ENCODE measurements around the gene TPCN2. TPM values are rescaled to one million over a fixed set of nuclear protein-coding genes. Genes with fewer than 3 reads are reported as not detected.

The TPCN2 gene
- total RNA-seq, 4 donors from 2014 or later: 27.1 to 36.1 (median 31.3) TPM

- TF ChIP-seq CTCF (IDR thresholded peaks at IDR 0.05): no peak
- no peak for TF ChIP-seq EP300 (IDR thresholded peaks at IDR 0.05)
- no peak for TF ChIP-seq POLR2A (IDR thresholded peaks at IDR 0.05)
- Histone ChIP-seq H3K27ac (peak overlapping the region; percentile 59 to 94 (median 82)), H3K9me3 (peaks cover 0 to 2% (median under 1%) of the 10 kb centered on the region in 4 donors), H3K4me1 (peaks cover 0 to 63% (median 47%) of the 10 kb centered on the region in 4 donors), H3K27me3 (no peaks in the 10 kb centered on the region), H3K4me3 (no peak overlapping the region), H3K36me3 (no peaks in the 10 kb centered on the region)
- WGBS, 2 donors: 48 to 80% methylated on average over 10 to 14 of the region's 15 CpGs
- no peak for DNase-seq (ENCODE audit: low spot score in 2 of 2)
These were observed 109.1 kb downstream of the TPCN2 start for GRCh38 chr11:69157822-69158231.

- peak overlapping the region; percentile 59 to 94 (median 82) for H3K27ac ChIP-seq
These were observed 109.8 kb downstream of the TPCN2 start for GRCh38 chr11:69158301-69159149.

GRCh38 chr11:69159150-69159852 is 110.6 kb downstream of the TPCN2 start:
- Histone ChIP-seq H3K27me3 (no peaks in the 10 kb centered on the region), H3K27ac (peak overlapping the region in 3 of 4 donors; percentile 59 to 94 (median 92)), H3K4me3 (no peak overlapping the region), H3K9me3 (peaks cover 0 to 16% (median 6%) of the 10 kb centered on the region in 4 donors), H3K4me1 (peaks cover 0 to 48% (median 38%) of the 10 kb centered on the region in 4 donors), H3K36me3 (peaks cover 0 to under 1% (median 0%) of the 10 kb centered on the region in 3 donors)
- 92 to 96% methylated on average over 19 of the region's 19 CpGs for WGBS, 2 donors
- DNase-seq (ENCODE audit: low spot score in 2 of 2): no peak
- no peak for TF ChIP-seq POLR2A (IDR thresholded peaks at IDR 0.05)
- no peak for TF ChIP-seq CTCF (IDR thresholded peaks at IDR 0.05)
- TF ChIP-seq EP300 (IDR thresholded peaks at IDR 0.05): no peak

More at GRCh38 chr11:69158301-69159149, 109.8 kb downstream of the TPCN2 start:
- Histone ChIP-seq H3K9me3 (peaks cover 0 to 8% (median 4%) of the 10 kb centered on the region in 4 donors), H3K27me3 (no peaks in the 10 kb centered on the region), H3K4me1 (peaks cover 0 to 56% (median 42%) of the 10 kb centered on the region in 4 donors), H3K4me3 (no peak overlapping the region), H3K36me3 (no peaks in the 10 kb centered on the region)
- DNase-seq (ENCODE audit: low spot score in 2 of 2): no peak
- 52 to 57% methylated on average over 17 to 21 of the region's 21 CpGs for WGBS, 2 donors
- TF ChIP-seq CTCF (IDR thresholded peaks at IDR 0.05) (no peak), EP300 (IDR thresholded peaks at IDR 0.05) (peak in 1 of 2 donors; percentile 11), POLR2A (IDR thresholded peaks at IDR 0.05) (no peak)

- TF ChIP-seq POLR2A (IDR thresholded peaks at IDR 0.05): no peak
- no peak for TF ChIP-seq CTCF (IDR thresholded peaks at IDR 0.05)
- no peak for TF ChIP-seq EP300 (IDR thresholded peaks at IDR 0.05)
- Histone ChIP-seq H3K27me3 (no peaks in the 10 kb centered on the region), H3K36me3 (peaks cover 0 to 3% (median 0%) of the 10 kb centered on the region in 3 donors), H3K4me1 (peaks cover 0 to 38% (median 33%) of the 10 kb centered on the region in 4 donors), H3K9me3 (peaks cover 0 to 19% (median 6%) of the 10 kb centered on the region in 4 donors), H3K4me3 (no peak overlapping the region), H3K27ac (no peak overlapping the region)
- no peak for DNase-seq (ENCODE audit: low spot score in 2 of 2)
- WGBS, 2 donors: 88% methylated on average over 15 of the region's 15 CpGs
These were observed 111.8 kb downstream of the TPCN2 start for GRCh38 chr11:69160296-69161116.
